Measurements from ENCODE around the gene ARHGAP22.

- TF ChIP-seq CTCF (IDR thresholded peaks at IDR 0.05): no peak
- no peak for TF ChIP-seq ZFX (IDR thresholded peaks at IDR 0.05; ENCODE audit: borderline replicate concordance)
Measured at GRCh38 chr10:48429309-48429708, 175.6 kb downstream of the ARHGAP22 start.
